Neural cell (in vitro differentiated cells): ENCODE measurements around the gene AFAP1L1. TPM values are rescaled to one million over a fixed set of nuclear protein-coding genes. Genes with fewer than 3 reads are reported as not detected.

Experiments
- H2AFZ ChIP-seq: fragments of 200-600, 300-800 bp; sonication (generic), shearing (Covaris generic); 2 replicates; pipeline ENCODE4 v1.6.0; 2014; ENCODE audit warnings: low read depth, mild to moderate bottlenecking, antibody characterized with exemption, low read length, moderate library complexity
- H3F3A ChIP-seq: fragments of 200-600 bp; shearing (Covaris generic); 2 replicates; pipeline ENCODE4 v1.6.1; 2016; ENCODE audit warnings: mild to moderate bottlenecking, moderate library complexity, mixed read lengths, antibody characterized with exemption, low read length; ENCODE audit not compliant: insufficient read depth, poor library complexity, severe bottlenecking
- H3K27ac ChIP-seq: fragments of 200-600, 300-800 bp; sonication (generic), shearing (Covaris generic); 2 replicates; pipeline ENCODE4 v1.5.1; 2014; ENCODE audit warnings: mild to moderate bottlenecking, low read length, moderate library complexity
- H3K27me3 ChIP-seq: fragments of 300-800, 200-600 bp; sonication (generic), shearing (Covaris generic); 2 replicates; pipeline ENCODE4 v1.6.0; 2014; ENCODE audit warnings: mild to moderate bottlenecking, low read depth, low read length, moderate library complexity; ENCODE audit not compliant: insufficient read depth
- H3K36me3 ChIP-seq: fragments of 300-800, 200-600 bp; sonication (generic), shearing (Covaris generic); 2 replicates; pipeline ENCODE4 v1.5.1; 2014; ENCODE audit warnings: mild to moderate bottlenecking, antibody characterized with exemption, low read length, moderate library complexity; ENCODE audit not compliant: insufficient read depth
- H3K4me2 ChIP-seq: fragments of 300-800, 200-600 bp; sonication (generic), shearing (Covaris generic); 2 replicates; pipeline ENCODE4 v1.6.0; 2014; ENCODE audit warnings: mild to moderate bottlenecking, low read length
- H3K4me3 ChIP-seq: fragments of 300-800, 200-600 bp; sonication (generic), shearing (Covaris generic); 2 replicates; pipeline ENCODE4 v1.5.1; 2014; ENCODE audit warnings: mild to moderate bottlenecking, low read length, moderate library complexity
- H3K79me2 ChIP-seq: fragments of 200-600 bp; shearing (Covaris generic); replicated peaks from 2 replicates; pipeline ENCODE4 v1.6.0; 2014; ENCODE audit warnings: mild to moderate bottlenecking, low read length, moderate library complexity; ENCODE audit not compliant: insufficient read depth
- H3K9ac ChIP-seq: fragments of 300-800, 200-600 bp; sonication (generic), shearing (Covaris generic); 2 replicates; pipeline ENCODE4 v1.6.1; 2016; ENCODE audit warnings: mild to moderate bottlenecking, low read length, mixed read lengths
- H3K9me2 ChIP-seq: fragments of 200-600 bp; shearing (Covaris generic); 2 replicates; pipeline ENCODE4 v1.6.1; 2016; ENCODE audit warnings: mild to moderate bottlenecking, low read length, mixed read lengths; ENCODE audit not compliant: insufficient read depth
- H3K9me3 ChIP-seq: fragments of 200-600, 300-800 bp; sonication (generic), shearing (Covaris generic); 2 replicates; pipeline ENCODE4 v1.6.1; 2016; ENCODE audit warnings: mild to moderate bottlenecking, mixed run types, low read length, moderate library complexity, mixed read lengths
- H4K20me1 ChIP-seq: fragments of 200-600 bp; shearing (Covaris generic); 2 replicates; pipeline ENCODE4 v1.6.1; 2016; ENCODE audit warnings: mild to moderate bottlenecking, mixed run types; ENCODE audit not compliant: insufficient read depth
- EP300 ChIP-seq: fragments of 450-650 bp; conservative IDR thresholded peaks from 2 replicates; pipeline ENCODE4 v1.6.1; 2014; ENCODE audit warnings: antibody characterized with exemption, mild to moderate bottlenecking, moderate library complexity; ENCODE audit not compliant: poor library complexity, severe bottlenecking
- EZH2 ChIP-seq: fragments of 200-600, 300-800 bp; shearing (Covaris generic), sonication (generic); IDR thresholded peaks from 2 replicates; pipeline ENCODE4 v1.6.1; 2014; ENCODE audit warnings: antibody characterized with exemption, low read length, borderline replicate concordance, mild to moderate bottlenecking; ENCODE audit not compliant: insufficient read depth, poor library complexity, severe bottlenecking
- MXI1 ChIP-seq: fragments of 450-650 bp; conservative IDR thresholded peaks from 2 replicates; pipeline ENCODE4 v1.6.1; 2014; ENCODE audit warnings: antibody characterized with exemption, mild to moderate bottlenecking; ENCODE audit not compliant: poor library complexity, severe bottlenecking
- POLR2AphosphoS5 ChIP-seq: IDR thresholded peaks from 2 replicates; pipeline ENCODE4 v1.6.1; 2012
- RAD21 ChIP-seq: fragments of 450-650 bp; conservative IDR thresholded peaks from 2 replicates; pipeline ENCODE4 v1.6.1; 2014; ENCODE audit warnings: antibody characterized with exemption, mild to moderate bottlenecking, moderate library complexity
- REST ChIP-seq: IDR thresholded peaks from 2 replicates; pipeline ENCODE4 v1.6.1; 2012; ENCODE audit warnings: borderline replicate concordance
- SMC3 ChIP-seq: fragments of 450-650 bp; conservative IDR thresholded peaks from 2 replicates; pipeline ENCODE4 v1.6.1; 2014; ENCODE audit warnings: antibody characterized with exemption, mild to moderate bottlenecking, moderate library complexity; ENCODE audit not compliant: poor library complexity
- TAF1 ChIP-seq: IDR thresholded peaks from 2 replicates; pipeline ENCODE4 v1.6.1; 2012; ENCODE audit warnings: low read depth
- polyA plus RNA-seq: library from polyadenylated mRNA; depleted of rRNA; stranded (reverse); fragments of >200 nt; gene quantifications from 2 replicates; pipeline ENCODE4 v1.2.3, GENCODE V29; 2014
- TF ChIP-seq, protein P1 (sequence below): fragments of 450-650 bp; IDR thresholded peaks from 2 replicates; pipeline ENCODE4 v1.5.1; 2014; ENCODE audit warnings: antibody characterized with exemption, mild to moderate bottlenecking, moderate library complexity; ENCODE audit not compliant: poor library complexity, severe bottlenecking

AFAP1L1 gene
- polyA plus RNA-seq, 1 donor from 2014 or later: not detected

- H3K27me3 ChIP-seq: no peaks in the 10 kb centered on the region
These were observed 53.0 kb downstream of the AFAP1L1 start for GRCh38 chr5:149324641-149325040.

DNA sequence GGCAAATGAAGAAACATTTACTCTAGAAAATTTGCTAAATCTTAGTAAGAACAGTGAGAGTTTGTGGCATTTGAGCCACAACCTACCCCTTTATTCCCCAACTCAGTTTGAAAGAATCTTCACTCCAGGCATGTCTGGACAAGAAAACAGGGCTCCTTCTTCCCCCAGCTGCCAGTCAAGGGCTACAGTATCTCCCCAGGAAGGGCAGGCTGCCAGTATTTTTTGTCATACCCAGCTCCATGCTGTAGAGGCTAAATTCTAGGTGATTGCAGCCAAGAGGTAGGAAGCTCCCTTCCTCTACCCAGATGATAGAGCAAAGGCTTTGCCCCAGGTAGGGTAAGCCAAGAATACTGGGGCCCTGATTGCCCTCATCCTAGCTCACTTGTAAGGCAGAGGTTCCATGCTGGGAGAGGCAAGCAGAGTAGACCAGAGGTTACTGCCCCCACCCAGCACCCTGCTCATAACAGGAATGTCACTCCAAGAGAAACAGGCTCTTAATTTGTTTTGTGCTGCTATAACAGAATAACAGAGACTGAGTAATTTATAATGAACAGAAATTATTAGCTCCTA lies 53.6 kb downstream of the AFAP1L1 start:
- Histone ChIP-seq H3K27ac (no peak overlapping the region), H3K4me2 (no peak overlapping the region), H3K36me3 (no peaks in the 10 kb centered on the region), H3K9ac (no peak overlapping the region), H3K4me3 (no peak overlapping the region), H3F3A (no peaks in the 10 kb centered on the region), H2AFZ (no peak overlapping the region), H3K9me2 (no peaks in the 10 kb centered on the region), H3K79me2 (no peaks in the 10 kb centered on the region), H3K9me3 (no peaks in the 10 kb centered on the region), H3K27me3 (no peaks in the 10 kb centered on the region), H4K20me1 (no peaks in the 10 kb centered on the region)
- TF ChIP-seq EP300 (no peak), RAD21 (no peak), POLR2AphosphoS5 (no peak), MXI1 (no peak), EZH2 (no peak), TAF1 (no peak), SMC3 (no peak)
- TF ChIP-seq, protein P1, sequence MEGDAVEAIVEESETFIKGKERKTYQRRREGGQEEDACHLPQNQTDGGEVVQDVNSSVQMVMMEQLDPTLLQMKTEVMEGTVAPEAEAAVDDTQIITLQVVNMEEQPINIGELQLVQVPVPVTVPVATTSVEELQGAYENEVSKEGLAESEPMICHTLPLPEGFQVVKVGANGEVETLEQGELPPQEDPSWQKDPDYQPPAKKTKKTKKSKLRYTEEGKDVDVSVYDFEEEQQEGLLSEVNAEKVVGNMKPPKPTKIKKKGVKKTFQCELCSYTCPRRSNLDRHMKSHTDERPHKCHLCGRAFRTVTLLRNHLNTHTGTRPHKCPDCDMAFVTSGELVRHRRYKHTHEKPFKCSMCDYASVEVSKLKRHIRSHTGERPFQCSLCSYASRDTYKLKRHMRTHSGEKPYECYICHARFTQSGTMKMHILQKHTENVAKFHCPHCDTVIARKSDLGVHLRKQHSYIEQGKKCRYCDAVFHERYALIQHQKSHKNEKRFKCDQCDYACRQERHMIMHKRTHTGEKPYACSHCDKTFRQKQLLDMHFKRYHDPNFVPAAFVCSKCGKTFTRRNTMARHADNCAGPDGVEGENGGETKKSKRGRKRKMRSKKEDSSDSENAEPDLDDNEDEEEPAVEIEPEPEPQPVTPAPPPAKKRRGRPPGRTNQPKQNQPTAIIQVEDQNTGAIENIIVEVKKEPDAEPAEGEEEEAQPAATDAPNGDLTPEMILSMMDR: no peak

More at GRCh38 chr5:149324641-149325040, 53.0 kb downstream of the AFAP1L1 start:
- no peaks in the 10 kb centered on the region for H3K9me3 ChIP-seq
- no peaks in the 10 kb centered on the region for H3K36me3 ChIP-seq
- no peak overlapping the region for H2AFZ ChIP-seq
- H3K4me2 ChIP-seq: no peak overlapping the region
- no peaks in the 10 kb centered on the region for H4K20me1 ChIP-seq
- H3K9me2 ChIP-seq: no peaks in the 10 kb centered on the region
- H3K79me2 ChIP-seq: no peaks in the 10 kb centered on the region
- no peak overlapping the region for H3K4me3 ChIP-seq
- no peak overlapping the region for H3K9ac ChIP-seq
- no peaks in the 10 kb centered on the region for H3F3A ChIP-seq
- H3K27ac ChIP-seq: no peak overlapping the region
- TF ChIP-seq, protein P1: no peak
- TF ChIP-seq RAD21 (no peak), TAF1 (no peak), POLR2AphosphoS5 (no peak), EZH2 (no peak), MXI1 (no peak), SMC3 (no peak), REST (no peak), EP300 (no peak)
